GM23338 (cell line): ENCODE data around the gene SBF2. TPM values are rescaled to one million over a fixed set of nuclear protein-coding genes. Genes with fewer than 3 reads are reported as not detected.

Experiments used
- ATAC-seq: fragments of 200-7000 bp; cut with Tn5 transposase; 3 replicates; pipeline ENCODE4 v1.9.1; 2020
- DNase-seq: peaks from one replicate; pipeline ENCODE4 v3.0.0-alpha.2; 2015; ENCODE audit warnings: low spot score
- H2AFZ ChIP-seq: fragments of 200-600 bp; sonication (generic); 2 replicates; pipeline ENCODE4 v1.8.0; 2016; ENCODE audit warnings: antibody characterized with exemption, mild to moderate bottlenecking, moderate library complexity
- H3F3A ChIP-seq: fragments of 200-600 bp; sonication (generic); replicated peaks from 2 replicates; pipeline ENCODE4 v1.8.0; 2017; ENCODE audit warnings: antibody characterized with exemption, mixed run types, low read depth
- H3K27ac ChIP-seq: fragments of 200-600 bp; sonication (generic); 2 replicates; pipeline ENCODE4 v1.6.1; 2016; ENCODE audit warnings: low read depth
- H3K27me3 ChIP-seq: fragments of 200-600 bp; sonication (generic); 2 replicates; pipeline ENCODE4 v1.8.0; 2016; ENCODE audit warnings: mild to moderate bottlenecking, mixed run types, moderate library complexity; ENCODE audit not compliant: insufficient read depth
- H3K36me3 ChIP-seq: fragments of 200-600 bp; sonication (generic); 2 replicates; pipeline ENCODE4 v1.8.0; 2016; ENCODE audit warnings: mild to moderate bottlenecking; ENCODE audit not compliant: insufficient read depth
- H3K4me1 ChIP-seq: fragments of 200-600 bp; sonication (generic); 2 replicates; pipeline ENCODE4 v1.8.0; 2016; ENCODE audit warnings: mild to moderate bottlenecking, moderate library complexity; ENCODE audit not compliant: insufficient read depth
- H3K4me2 ChIP-seq: fragments of 200-600 bp; sonication (generic); 2 replicates; pipeline ENCODE4 v1.7.1; 2017; ENCODE audit warnings: mixed run types
- H3K4me3 ChIP-seq: fragments of 200-600 bp; sonication (generic); 2 replicates; pipeline ENCODE4 v1.6.1; 2016; ENCODE audit warnings: mixed run types
- H3K79me2 ChIP-seq: fragments of 200-600 bp; sonication (generic); replicated peaks from 2 replicates; pipeline ENCODE4 v1.8.0; 2017; ENCODE audit warnings: mild to moderate bottlenecking; ENCODE audit not compliant: insufficient read depth
- H3K9me2 ChIP-seq: fragments of 200-600 bp; sonication (generic); 2 replicates; pipeline ENCODE4 v1.8.0; 2017; ENCODE audit not compliant: insufficient read depth
- H4K20me1 ChIP-seq: fragments of 200-600 bp; sonication (generic); replicated peaks from 2 replicates; pipeline ENCODE4 v1.8.0; 2017; ENCODE audit warnings: mild to moderate bottlenecking; ENCODE audit not compliant: insufficient read depth
- H3K27ac Mint-ChIP-seq: 2 replicates; pipeline ENCODE4 v1.8.0; 2020; ENCODE audit warnings: inconsistent platforms, mild to moderate bottlenecking, moderate library complexity, mixed read lengths
- H3K27me3 Mint-ChIP-seq: 3 replicates; pipeline ENCODE4 v1.8.0; 2022; ENCODE audit warnings: low read depth, mild to moderate bottlenecking, moderate library complexity, mixed read lengths, inconsistent platforms; ENCODE audit not compliant: insufficient read depth, poor library complexity
- H3K36me3 Mint-ChIP-seq: 3 replicates; pipeline ENCODE4 v1.8.0; 2021; ENCODE audit warnings: low read depth, mild to moderate bottlenecking, inconsistent platforms, moderate library complexity, mixed read lengths
- H3K4me1 Mint-ChIP-seq: 3 replicates; pipeline ENCODE4 v1.8.0; 2020; ENCODE audit warnings: mild to moderate bottlenecking, inconsistent platforms, mixed read lengths
- H3K4me3 Mint-ChIP-seq: 3 replicates; pipeline ENCODE4 v1.8.0; 2021; ENCODE audit warnings: moderate library complexity, mild to moderate bottlenecking, inconsistent platforms, mixed read lengths
- H3K9me3 Mint-ChIP-seq: 3 replicates; pipeline ENCODE4 v1.8.0; 2020; ENCODE audit warnings: moderate library complexity, mild to moderate bottlenecking, inconsistent platforms, mixed read lengths
- CREB1 ChIP-seq: fragments of 250-450 bp; sonication (Bioruptor Pico); IDR thresholded peaks from 2 replicates; pipeline ENCODE4 v1.5.0; 2020; ENCODE audit warnings: low read depth, mild to moderate bottlenecking, moderate library complexity
- CTCF ChIP-seq, 2 experiments: fragments of 200-600 bp in 1 of 2; sonication (generic) in 1 of 2; conservative IDR thresholded peaks; 2 replicates each; pipeline versions ENCODE4 v1.5.1 to v1.6.1; 2016 to 2017; ENCODE audit warnings: antibody characterized with exemption in 2 of 2, low read depth in 2 of 2, mild to moderate bottlenecking in 2 of 2, moderate library complexity in 1 of 2
- ETS1 ChIP-seq: IDR thresholded peaks from 2 replicates; pipeline ENCODE4 v1.6.1; 2016; ENCODE audit warnings: antibody characterized with exemption
- EZH2 ChIP-seq: fragments of 200-600 bp; sonication (generic); IDR thresholded peaks from one replicate; pipeline ENCODE4 v1.8.0; 2017; ENCODE audit warnings: antibody characterized with exemption, mild to moderate bottlenecking, low read depth; ENCODE audit not compliant: unreplicated experiment
- EZH2phosphoT487 ChIP-seq: fragments of 200-600 bp; sonication (generic); IDR thresholded peaks from one replicate; pipeline ENCODE4 v1.8.1; 2018; ENCODE audit warnings: antibody characterized with exemption; ENCODE audit not compliant: unreplicated experiment
- JUNB ChIP-seq: IDR thresholded peaks from one replicate; pipeline ENCODE4 v1.6.1; 2016; ENCODE audit warnings: antibody characterized with exemption; ENCODE audit not compliant: unreplicated experiment
- NANOG ChIP-seq: IDR thresholded peaks from 2 replicates; pipeline ENCODE4 v1.6.1; 2016; ENCODE audit warnings: antibody characterized with exemption, borderline replicate concordance
- POLR2AphosphoS5 ChIP-seq: IDR thresholded peaks from 2 replicates; pipeline ENCODE4 v1.6.1; 2016; ENCODE audit warnings: antibody characterized with exemption, low read depth
- REST ChIP-seq: IDR thresholded peaks from one replicate; pipeline ENCODE4 v1.6.1; 2018; ENCODE audit warnings: antibody characterized with exemption; ENCODE audit not compliant: unreplicated experiment
- STAT1 ChIP-seq: IDR thresholded peaks from one replicate; pipeline ENCODE4 v1.6.1; 2016; ENCODE audit warnings: antibody characterized with exemption; ENCODE audit not compliant: unreplicated experiment
- ZNF114 ChIP-seq: fragments of 250-450 bp; sonication (Bioruptor Pico); IDR thresholded peaks from 2 replicates; pipeline ENCODE4 v1.5.0; 2020; ENCODE audit warnings: mild to moderate bottlenecking, moderate library complexity
- ZNF331 ChIP-seq: fragments of 250-450 bp; sonication (Bioruptor Pico); IDR thresholded peaks from 2 replicates; pipeline ENCODE4 v1.5.0; 2020; ENCODE audit warnings: low read depth, mild to moderate bottlenecking, moderate library complexity
- ZNF462 ChIP-seq: fragments of 250-450 bp; sonication (Bioruptor Pico); IDR thresholded peaks from 2 replicates; pipeline ENCODE4 v1.5.0; 2020; ENCODE audit warnings: mild to moderate bottlenecking, moderate library complexity
- polyA plus RNA-seq: library from polyadenylated mRNA; unstranded; fragments of >200 nt; fragmentation: Nextera tagmentation; extraction: Ambion mirVana; gene quantifications from 2 replicates; pipeline ENCODE4 v1.2.1, GENCODE V29; 2016
- total RNA-seq: library from RNA; depleted of rRNA; stranded (reverse); fragments of >200 nt; shearing (Covaris generic); gene quantifications from 2 replicates; pipeline ENCODE4 v1.2.3, GENCODE V29; 2014

The SBF2 gene
- total and polyA plus RNA-seq, 2 experiments from 2014 or later: 25.6 to 53.5 TPM

- peak; percentile 28 for ATAC-seq
- peak; percentile 33 for DNase-seq
- H3K4me1 ChIP-seq: peaks cover 22% of the 10 kb centered on the region
- H2AFZ ChIP-seq: no peak overlapping the region
- Mint-ChIP-seq H3K27me3 (peaks cover 3% of the 10 kb centered on the region), H3K4me3 (peak overlapping the region; percentile 42), H3K27ac (peak overlapping the region; percentile 90), H3K36me3 (peaks cover under 1% of the 10 kb centered on the region; the same call in 2 of the 3 replicates), H3K4me1 (peaks cover 35% of the 10 kb centered on the region), H3K9me3 (no peaks in the 10 kb centered on the region)
- peak overlapping the region; percentile 97 for H3K27ac ChIP-seq
- H3K36me3 ChIP-seq: no peaks in the 10 kb centered on the region
- H3F3A ChIP-seq: no peaks in the 10 kb centered on the region
- H3K4me3 ChIP-seq: peak overlapping the region; percentile 24
- TF ChIP-seq ZNF331 (CRISPR knock-in tag): no peak
- TF ChIP-seq CREB1 (CRISPR knock-in tag): no peak
- TF ChIP-seq NANOG: no peak
- TF ChIP-seq POLR2AphosphoS5: no peak
- no peak for TF ChIP-seq ZNF114 (CRISPR knock-in tag)
- no peak for TF ChIP-seq CTCF (conservative IDR thresholded peaks at IDR 0.05; ENCODE audit: low read depth in 2 of 2)
- TF ChIP-seq EZH2: no peak
- no peak for TF ChIP-seq ETS1
- TF ChIP-seq EZH2phosphoT487: no peak
- no peak for TF ChIP-seq JUNB
- no peak for TF ChIP-seq REST
- TF ChIP-seq ZNF462 (CRISPR knock-in tag): no peak
- no peak for TF ChIP-seq STAT1
- H3K4me2 ChIP-seq: peak overlapping the region; percentile 49
- no peaks in the 10 kb centered on the region for H4K20me1 ChIP-seq
- H3K79me2 ChIP-seq: no peaks in the 10 kb centered on the region
- no peaks in the 10 kb centered on the region for H3K9me2 ChIP-seq
- no peaks in the 10 kb centered on the region for H3K27me3 ChIP-seq
Measured at GRCh38 chr11:9923280-9923679, 370.7 kb downstream of the SBF2 start.
